NCI-H1694 treated with DMSO at 0.1 percent for 48 hours (cell line): ENCODE data around the gene CSNK1G3.

Source experiments
- DNase-seq: peaks from one replicate; lab custom pipeline; 2025; lab: John Stamatoyannopoulos, UW

Gene CSNK1G3

DNA sequence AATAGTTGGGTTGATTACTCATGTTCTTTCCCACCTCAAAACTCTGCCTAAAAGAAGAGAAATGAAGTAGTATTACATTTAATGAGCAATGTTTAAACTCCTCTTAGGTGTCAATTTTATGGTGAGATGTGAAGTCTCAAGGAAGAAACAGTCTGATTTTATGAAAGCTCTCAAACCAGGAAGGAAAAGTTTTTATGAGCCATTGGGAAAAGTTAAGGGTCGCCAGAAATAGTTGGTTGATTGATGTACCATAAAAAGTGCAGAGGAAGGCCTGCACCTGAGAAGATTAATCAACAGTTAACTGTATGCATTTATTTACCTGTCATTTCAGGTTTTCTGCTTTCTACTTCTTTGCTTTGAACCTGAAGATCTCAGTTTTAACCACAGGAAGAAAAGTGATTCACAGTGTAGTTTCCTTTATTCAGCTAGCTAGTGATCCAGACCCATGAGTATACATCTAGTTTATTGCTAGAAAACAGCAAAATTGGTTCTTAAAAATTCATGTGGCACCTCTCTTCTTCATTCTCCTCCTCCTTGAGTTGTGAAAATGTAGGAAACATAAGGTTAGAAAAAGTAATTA lies 133.1 kb downstream of the CSNK1G3 start:
- no peak for DNase-seq

DNA sequence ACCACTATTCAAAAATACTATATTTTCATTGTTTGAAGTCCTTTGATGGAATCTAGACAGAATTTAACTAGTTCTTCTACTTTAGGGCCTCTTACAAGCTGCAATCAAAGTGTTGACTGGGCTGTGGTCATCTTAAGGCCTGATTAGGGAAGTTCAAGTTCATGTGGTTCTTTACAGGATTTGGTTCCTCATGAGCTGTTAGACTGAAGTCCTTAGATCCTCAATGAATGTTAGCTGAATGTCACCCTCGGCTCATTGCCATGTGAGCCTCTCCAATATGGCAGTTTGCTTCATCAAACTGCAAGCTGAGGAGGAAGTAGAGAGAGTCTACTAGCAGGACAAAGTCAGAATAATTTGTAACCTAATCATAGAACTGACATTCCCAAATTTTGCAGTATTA lies 135.1 kb downstream of the CSNK1G3 start:
- DNase-seq: no peak

DNA sequence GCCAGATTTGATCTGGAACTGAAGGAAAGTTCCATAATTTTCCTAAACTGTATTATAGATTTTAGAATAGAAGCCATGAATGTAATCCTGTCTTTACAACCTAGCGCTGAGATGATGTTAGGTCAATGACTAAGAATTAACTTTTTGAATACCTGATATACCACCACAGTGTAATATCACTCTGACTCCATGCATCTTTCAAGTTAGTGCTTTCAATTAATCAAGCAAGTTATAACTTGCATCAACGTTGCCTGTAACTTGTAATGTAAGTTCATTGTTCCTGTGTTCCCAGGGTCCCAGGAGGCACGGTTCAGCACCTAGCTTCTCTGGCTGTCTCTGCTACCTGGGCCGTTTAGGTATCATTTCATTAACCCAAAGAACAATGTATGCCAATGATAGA lies 139.3 kb downstream of the CSNK1G3 start:
- DNase-seq: no peak

DNA sequence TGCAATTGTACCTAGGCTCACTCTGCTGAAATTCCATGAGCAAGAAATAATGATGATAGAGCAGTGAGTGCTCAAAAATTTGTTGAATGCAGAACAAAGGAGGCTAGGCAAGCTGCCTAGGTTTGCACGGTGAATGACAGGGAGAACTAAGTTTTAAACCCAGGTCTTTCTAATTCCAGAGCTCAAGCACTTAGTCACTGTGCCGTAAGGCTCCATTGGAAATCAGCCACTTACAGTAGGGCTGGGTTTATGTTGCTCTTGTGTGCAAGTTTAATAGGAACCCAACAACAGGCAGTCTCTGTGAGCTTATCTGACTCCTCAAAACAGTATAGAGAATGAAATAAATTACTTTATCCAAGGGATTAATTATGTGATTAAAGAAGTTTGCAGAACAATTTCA lies 147.0 kb downstream of the CSNK1G3 start:
- no peak for DNase-seq

DNA sequence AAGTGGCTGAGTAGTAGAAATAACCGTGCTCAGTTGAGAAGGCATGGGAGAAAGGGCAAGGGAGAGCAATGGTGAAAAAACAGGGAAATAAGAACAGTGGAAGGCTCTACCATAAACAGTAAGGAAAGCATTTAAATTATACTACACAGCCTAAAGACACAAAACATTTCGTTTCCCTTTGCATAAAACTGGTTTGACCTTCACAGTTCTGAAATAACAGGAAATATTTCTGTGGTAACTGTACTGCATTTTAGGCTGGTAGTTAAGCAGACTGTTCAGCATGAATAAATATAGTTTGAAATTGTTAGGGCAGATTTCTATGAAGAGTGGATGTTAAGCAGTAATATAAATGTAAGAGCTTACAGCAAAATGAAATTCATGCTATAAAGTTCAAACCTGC lies 147.5 kb downstream of the CSNK1G3 start:
- DNase-seq: no peak

DNA sequence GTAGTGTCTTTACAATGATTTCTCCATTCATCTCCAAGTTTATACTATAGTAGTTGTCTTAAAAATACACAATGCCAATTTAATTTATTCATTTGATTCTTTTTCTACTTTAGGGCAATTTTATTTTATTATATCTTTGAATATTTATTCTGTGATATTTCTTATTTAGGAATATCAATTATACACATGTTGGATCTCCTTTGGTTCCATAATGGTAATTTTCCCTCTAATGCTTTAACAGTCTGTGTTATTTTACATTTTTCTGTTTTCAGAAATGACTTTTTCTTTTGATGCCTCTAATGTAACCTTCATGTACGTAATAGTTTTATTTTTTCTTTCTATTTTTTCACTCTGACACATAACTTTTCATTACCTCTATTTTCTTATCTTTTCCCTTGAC lies 153.0 kb downstream of the CSNK1G3 start:
- DNase-seq: no peak

DNA sequence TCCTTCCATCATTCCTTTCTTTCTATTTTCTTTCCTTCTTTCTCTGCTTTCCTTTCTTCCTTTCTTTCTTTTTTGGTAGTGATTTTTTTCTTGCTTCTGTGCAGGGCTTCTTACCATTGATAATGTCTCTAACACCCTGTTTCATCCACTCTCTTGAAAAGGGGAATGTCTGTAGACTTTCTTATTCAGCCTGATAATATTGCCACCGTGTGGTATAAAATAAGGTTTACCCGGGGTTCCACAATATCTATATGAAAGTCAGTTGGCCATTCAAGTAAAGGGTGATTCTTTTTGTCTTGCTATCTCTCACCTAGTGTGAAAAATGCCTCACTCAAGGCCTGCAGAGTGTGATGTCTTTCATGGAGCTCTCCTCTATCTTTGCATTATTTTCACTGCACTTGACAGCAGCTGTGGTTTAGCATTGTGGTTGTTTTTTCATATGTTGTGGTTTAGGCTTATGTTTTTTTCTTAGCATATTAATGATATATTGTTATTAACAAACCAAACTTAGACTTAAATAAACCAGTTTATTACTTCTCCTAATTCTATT lies 153.9 kb downstream of the CSNK1G3 start:
- DNase-seq: no peak
